GM12872 (cell line): ENCODE data around the gene EXOC8.

Source experiments
- TF ChIP-seq, protein P1 (sequence below): IDR thresholded peaks from 3 replicates; pipeline ENCODE4 v1.5.1; 2011; ENCODE audit warnings: low read depth, mild to moderate bottlenecking, low read length, moderate library complexity; ENCODE audit not compliant: insufficient read depth

The EXOC8 gene

DNA sequence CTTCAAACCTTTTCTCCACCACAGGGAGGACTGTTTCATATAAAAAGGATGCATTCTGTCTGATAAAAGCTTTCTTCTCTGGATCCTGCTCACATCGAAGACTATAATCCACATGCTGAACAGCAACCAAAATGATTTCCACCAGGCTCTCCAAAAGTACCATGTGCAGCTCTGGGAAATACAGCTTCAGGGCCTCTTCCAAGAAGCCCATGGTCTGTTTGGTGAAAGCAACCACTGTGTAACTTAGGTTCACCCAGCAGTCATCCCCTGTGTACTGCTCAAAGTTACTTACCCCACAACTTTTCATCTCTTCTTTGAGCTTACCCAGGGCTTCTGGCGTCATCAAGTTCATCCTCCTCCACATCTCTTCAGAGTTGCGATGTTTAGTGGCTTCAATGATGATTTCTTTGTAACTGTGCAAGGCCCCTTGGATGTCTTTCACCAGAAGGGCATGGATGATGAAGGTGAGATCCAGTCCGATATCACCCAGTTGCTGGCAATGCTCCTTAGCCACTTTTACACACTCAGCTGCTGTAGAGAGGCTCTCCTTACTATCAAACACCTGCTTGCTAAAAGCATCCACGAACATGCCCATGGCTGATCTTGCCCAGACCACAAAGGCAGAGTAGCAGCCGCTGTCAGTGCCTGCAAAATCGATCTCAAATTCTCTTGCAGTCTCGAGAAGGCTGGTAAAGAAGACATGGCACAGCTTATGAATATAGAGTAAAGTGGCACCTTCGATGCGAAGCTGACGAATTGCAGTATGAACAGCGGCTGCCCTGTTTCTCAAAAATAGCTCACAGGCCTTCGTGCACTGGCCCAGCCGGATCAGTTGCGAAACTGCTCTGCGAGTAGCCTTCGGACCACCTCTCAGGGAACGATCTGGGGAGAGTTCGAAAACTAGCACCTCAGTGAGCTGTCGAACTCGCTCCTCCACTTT lies 1.7 kb downstream of the EXOC8 start:
- TF ChIP-seq, protein P1, sequence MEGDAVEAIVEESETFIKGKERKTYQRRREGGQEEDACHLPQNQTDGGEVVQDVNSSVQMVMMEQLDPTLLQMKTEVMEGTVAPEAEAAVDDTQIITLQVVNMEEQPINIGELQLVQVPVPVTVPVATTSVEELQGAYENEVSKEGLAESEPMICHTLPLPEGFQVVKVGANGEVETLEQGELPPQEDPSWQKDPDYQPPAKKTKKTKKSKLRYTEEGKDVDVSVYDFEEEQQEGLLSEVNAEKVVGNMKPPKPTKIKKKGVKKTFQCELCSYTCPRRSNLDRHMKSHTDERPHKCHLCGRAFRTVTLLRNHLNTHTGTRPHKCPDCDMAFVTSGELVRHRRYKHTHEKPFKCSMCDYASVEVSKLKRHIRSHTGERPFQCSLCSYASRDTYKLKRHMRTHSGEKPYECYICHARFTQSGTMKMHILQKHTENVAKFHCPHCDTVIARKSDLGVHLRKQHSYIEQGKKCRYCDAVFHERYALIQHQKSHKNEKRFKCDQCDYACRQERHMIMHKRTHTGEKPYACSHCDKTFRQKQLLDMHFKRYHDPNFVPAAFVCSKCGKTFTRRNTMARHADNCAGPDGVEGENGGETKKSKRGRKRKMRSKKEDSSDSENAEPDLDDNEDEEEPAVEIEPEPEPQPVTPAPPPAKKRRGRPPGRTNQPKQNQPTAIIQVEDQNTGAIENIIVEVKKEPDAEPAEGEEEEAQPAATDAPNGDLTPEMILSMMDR: no peak

DNA sequence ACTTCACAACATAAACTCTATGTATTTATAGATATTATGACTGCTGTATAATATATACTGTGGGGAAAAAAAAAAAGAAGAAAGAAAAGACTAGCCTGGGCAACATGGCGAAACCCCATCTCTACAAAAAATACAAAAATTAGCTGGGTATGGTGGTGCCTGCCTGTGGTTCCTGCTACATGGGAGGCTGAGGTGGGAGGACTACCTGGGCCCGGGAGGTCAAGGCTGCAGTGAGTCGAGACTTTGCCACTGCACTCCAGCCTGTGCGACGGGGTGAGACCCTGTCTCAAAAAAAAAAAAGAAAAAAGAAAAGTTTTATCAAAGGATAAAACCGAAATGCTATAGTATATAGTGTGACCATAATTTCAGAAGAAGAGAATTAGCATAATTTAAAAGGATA lies 2.7 kb downstream of the EXOC8 start:
- TF ChIP-seq, protein P1: no peak

DNA sequence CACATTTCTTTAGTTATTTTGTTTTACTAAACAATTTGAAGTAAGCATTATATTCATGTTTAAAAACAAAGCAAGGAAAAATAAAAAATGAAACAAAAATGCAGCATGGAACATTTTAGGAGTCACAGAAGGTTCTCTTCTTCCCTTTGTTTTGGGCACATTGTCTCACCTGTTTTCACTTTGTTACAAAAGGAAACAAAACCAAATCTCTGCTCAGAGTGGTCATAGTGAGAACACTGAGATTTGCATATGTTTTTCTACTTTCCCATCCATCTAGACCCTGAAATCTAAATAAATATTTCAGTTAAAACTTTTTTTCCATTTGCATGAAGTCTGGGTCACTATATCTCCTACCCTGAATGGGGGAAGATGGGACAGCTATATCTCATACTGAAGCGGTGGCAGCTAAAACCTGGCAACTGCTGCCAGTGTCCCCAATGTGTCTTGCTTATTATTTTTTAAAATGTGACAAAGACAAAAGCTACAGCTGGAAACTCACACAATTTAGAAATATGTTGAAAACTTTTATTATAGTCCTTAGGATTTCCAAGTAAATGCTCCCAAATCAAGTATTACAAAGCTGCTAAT lies 3.5 kb downstream of the EXOC8 start:
- TF ChIP-seq, protein P1: no peak

DNA sequence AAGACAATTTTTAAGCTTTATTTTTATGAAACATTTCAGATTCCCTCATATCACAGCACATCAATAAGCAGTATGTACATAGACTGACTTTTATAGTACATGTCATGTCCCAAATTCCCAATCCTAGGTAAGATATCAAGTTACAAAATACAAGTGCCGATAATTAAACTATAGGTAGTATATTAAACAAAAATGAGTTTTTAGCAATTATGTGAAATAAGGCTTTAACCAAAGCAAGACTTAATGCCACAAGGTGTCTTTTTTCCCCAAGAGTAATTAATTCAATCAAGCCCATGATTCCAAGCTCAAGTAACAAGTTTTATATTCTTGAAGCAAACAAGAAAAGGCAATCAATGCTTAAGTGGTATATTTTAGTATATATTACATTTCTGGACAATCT lies 4.9 kb downstream of the EXOC8 start:
- TF ChIP-seq, protein P1: no peak

DNA sequence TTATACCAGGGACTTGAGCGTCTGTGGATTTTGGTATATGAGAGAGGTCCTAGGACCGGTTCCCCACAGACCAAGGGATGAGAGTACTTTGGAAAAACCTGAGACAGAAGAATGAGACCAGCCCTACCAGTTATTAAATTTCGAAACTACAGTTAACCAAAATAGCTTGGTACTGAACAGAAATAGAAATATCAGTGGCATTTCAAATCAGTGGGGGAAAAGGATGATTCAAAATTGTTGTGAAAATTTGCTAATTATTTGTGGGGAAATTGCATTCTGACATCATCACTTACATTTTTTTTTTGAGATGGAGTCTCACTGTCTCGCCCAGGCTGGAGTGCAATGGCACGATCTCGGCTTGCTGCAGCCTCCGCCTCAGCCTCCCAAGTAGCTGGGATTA lies 8.2 kb downstream of the EXOC8 start:
- TF ChIP-seq, protein P1: no peak

DNA sequence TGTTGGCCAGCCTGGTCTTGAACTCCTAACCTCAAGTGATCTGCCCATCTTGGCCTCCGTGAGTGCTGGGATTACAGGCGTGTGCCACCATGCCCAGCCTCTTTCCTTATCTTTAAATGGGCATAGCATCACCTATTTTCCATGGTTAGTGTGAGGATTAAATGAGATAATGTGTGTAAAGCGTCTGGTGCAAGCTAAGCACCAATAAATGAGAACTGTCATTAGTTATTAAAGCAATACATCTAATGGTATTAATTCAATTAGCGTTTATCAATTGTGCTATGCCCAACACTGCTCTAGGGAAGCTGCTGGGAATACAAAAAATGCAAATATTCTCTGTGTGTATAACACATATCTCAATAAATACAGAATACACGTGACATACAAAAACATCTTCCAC lies 10.0 kb downstream of the EXOC8 start:
- TF ChIP-seq, protein P1: no peak

DNA sequence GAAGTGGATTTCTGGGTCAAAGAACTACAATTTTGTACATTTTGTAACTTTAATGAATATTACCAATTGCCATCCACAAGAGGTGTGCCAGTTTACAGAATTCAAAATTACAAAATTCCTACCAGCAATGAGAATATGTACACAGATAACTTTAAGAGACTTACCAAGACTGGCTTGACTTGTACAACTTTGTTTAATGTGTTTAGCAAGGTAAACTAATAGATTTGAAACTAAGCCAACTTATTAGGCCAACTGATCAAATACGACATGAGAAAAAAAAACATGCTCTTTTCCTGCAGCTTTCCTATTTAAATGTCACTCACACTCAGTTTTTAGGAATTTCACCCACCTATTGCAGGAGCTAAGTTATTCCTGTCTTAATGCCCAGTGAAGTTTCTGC lies 11.4 kb downstream of the EXOC8 start:
- TF ChIP-seq, protein P1: no peak
